ENCODE data around the gene MT1G.

- TF ChIP-seq CTCF (IDR thresholded peaks at IDR 0.05; ENCODE audit: low read length) (no peak), EZH2 (IDR thresholded peaks at IDR 0.05; ENCODE audit: borderline replicate concordance, low read length) (no peak)
These were observed 15.3 kb downstream of the MT1G start for GRCh38 chr16:56652600-56652999.

Data from OCI-LY1 (cell line).